ENCODE data around the gene UNC93B1. TPM values are rescaled to one million over a fixed set of nuclear protein-coding genes. Genes with fewer than 3 reads are reported as not detected.

The UNC93B1 gene
- total RNA-seq, 1 donor from 2014 or later: 13.0 TPM

DNA sequence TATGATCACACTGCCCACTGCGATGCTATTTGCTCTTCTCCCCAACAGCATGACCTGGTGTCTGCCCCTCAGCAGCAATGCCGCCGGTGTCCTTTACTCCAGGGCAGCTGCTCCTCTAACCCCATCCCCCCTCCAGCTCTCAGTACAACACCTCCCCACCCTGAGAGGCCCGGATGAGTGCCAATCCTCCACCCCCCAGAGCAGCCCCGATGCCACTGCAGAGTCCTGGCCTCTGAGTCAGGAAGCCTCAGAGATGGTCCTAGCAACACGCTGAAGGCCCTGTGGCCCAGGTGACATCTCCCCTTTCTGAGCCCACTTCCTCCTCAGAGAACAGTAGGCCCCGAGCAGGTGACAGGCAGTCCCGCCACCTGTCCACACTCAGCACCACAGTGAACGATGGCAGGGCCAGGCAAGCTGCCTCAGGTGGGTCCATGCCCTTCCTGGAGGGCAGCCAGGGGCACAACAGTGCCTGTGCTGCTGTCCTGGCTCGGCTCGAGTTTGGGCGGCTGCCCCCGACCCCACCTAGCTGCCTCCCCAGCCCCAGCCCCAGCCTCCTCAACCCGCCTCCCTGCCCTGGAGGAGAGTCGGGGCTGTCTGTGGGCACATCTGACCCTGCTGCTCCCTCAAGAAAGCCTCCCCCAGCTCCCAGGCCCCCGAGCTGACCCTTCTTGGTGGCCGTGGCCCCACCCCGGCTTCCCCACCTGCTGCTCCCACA is 22.7 kb upstream of the UNC93B1 start:
- TF ChIP-seq, protein P1, sequence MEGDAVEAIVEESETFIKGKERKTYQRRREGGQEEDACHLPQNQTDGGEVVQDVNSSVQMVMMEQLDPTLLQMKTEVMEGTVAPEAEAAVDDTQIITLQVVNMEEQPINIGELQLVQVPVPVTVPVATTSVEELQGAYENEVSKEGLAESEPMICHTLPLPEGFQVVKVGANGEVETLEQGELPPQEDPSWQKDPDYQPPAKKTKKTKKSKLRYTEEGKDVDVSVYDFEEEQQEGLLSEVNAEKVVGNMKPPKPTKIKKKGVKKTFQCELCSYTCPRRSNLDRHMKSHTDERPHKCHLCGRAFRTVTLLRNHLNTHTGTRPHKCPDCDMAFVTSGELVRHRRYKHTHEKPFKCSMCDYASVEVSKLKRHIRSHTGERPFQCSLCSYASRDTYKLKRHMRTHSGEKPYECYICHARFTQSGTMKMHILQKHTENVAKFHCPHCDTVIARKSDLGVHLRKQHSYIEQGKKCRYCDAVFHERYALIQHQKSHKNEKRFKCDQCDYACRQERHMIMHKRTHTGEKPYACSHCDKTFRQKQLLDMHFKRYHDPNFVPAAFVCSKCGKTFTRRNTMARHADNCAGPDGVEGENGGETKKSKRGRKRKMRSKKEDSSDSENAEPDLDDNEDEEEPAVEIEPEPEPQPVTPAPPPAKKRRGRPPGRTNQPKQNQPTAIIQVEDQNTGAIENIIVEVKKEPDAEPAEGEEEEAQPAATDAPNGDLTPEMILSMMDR (conservative IDR thresholded peaks at IDR 0.05): no peak
- Mint-ChIP-seq H3K27ac (no peak overlapping the region), H3K9me3 (peaks cover 5% of the 10 kb centered on the region), H3K27me3 (no peaks in the 10 kb centered on the region), H3K4me3 (no peak overlapping the region), H3K4me1 (ENCODE audit: unreplicated experiment) (peaks cover 18% of the 10 kb centered on the region), H3K36me3 (peaks cover 18% of the 10 kb centered on the region)
- DNase-seq (ENCODE audit: extremely low spot score, unreplicated experiment): no peak

DNA sequence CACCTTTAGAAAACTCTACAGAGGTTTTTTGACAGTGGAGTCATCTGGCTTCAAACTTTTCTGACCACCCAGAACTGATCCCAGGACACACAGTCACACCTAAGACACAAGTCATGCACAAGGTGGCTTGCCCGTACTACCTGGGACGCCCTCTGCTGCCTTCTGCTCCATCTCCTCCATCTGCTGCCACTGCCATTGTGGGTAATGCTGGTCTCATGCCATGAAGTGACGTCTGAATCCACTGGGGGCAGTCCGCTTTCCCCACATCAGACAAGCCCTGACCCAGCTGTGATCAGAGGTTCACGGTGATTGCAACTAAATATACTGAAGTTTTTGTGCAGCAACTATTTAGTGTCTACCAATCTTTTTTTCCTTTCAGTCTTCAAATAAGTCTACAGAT is 21.1 kb upstream of the UNC93B1 start:
- no peak for DNase-seq (ENCODE audit: extremely low spot score, unreplicated experiment)
- TF ChIP-seq, protein P1 (conservative IDR thresholded peaks at IDR 0.05): no peak
- H3K4me1 Mint-ChIP-seq (ENCODE audit: unreplicated experiment): peaks cover 18% of the 10 kb centered on the region

DNA sequence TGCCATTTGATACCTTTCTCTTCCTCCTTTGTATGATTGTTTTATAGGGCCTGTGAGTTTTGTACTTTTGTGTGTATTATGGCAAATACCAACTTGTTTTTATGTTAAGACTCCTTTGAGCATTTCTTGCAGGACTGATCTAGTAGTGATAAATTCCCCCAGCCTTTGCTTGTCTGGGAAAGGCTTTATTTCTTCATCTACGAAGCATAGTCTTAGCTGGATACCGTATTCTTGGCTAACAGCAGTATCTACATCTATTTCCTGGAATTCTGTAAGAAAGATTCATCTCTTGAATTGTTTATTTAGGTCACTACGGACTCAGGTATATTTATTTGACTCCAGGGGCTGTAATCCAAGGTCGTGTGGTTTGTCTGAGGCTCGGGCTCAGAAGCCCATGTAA is 20.6 kb upstream of the UNC93B1 start:
- Mint-ChIP-seq H3K9me3 (peaks cover 5% of the 10 kb centered on the region), H3K27me3 (no peaks in the 10 kb centered on the region), H3K4me3 (no peak overlapping the region), H3K27ac (no peak overlapping the region), H3K36me3 (peaks cover 14% of the 10 kb centered on the region), H3K4me1 (ENCODE audit: unreplicated experiment) (peaks cover 16% of the 10 kb centered on the region)
- TF ChIP-seq, protein P1 (conservative IDR thresholded peaks at IDR 0.05): no peak
- DNase-seq (ENCODE audit: extremely low spot score, unreplicated experiment): no peak

More for the DNA sequence above, 21.1 kb upstream of the UNC93B1 start:
- Mint-ChIP-seq H3K36me3 (peaks cover 14% of the 10 kb centered on the region), H3K27ac (no peak overlapping the region), H3K4me3 (no peak overlapping the region), H3K9me3 (peaks cover 5% of the 10 kb centered on the region), H3K27me3 (no peaks in the 10 kb centered on the region)

DNA sequence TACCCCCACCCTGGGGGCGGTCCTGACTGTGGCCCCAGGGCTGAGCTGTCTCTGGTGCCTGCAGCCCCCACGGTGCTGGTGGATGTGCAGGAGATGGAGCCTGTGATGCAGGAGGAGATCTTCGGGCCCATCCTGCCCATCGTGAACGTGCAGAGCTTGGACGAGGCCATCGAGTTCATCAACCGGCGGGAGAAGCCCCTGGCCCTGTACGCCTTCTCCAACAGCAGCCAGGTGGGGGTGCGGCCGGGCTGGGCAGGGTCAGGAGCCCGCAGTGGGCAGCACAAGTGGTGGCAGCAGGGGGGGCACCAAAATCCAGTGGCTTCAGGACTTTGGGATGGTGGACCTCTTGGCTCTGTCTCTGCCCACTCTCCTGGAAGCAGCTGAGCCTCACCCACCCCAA is 18.6 kb upstream of the UNC93B1 start:
- Mint-ChIP-seq H3K36me3 (peaks cover 14% of the 10 kb centered on the region), H3K4me1 (ENCODE audit: unreplicated experiment) (peaks cover 14% of the 10 kb centered on the region), H3K9me3 (peaks cover 5% of the 10 kb centered on the region), H3K4me3 (no peak overlapping the region), H3K27me3 (no peaks in the 10 kb centered on the region), H3K27ac (no peak overlapping the region)
- TF ChIP-seq, protein P1 (conservative IDR thresholded peaks at IDR 0.05): no peak
- no peak for DNase-seq (ENCODE audit: extremely low spot score, unreplicated experiment)

DNA sequence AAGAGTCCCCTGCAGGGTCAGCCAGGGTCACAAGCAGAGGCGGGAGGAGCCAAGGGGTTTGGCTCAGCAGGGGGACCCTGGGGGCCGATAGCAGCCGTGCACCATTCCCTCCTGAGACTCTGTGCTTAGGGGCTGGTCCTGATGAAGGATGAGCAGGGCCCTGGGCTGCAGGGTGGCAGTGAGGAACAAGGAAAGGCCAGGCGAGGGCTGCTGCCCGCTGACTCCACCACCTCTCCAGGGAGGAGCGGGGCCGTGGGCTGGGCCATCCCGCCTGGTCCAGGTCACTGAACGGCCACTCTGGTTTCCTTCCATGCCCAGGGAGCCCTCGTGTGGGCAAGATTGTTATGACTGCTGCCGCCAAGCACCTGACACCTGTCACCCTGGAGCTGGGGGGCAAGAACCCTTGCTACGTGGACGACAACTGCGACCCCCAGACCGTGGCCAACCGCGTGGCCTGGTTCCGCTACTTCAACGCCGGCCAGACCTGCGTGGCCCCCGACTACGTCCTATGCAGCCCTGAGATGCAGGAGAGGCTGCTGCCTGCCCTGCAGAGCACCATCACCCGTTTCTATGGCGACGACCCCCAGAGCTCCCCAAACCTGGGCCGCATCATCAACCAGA is 17.4 kb upstream of the UNC93B1 start:
- H3K27me3 Mint-ChIP-seq: no peaks in the 10 kb centered on the region
- peaks cover 5% of the 10 kb centered on the region for H3K9me3 Mint-ChIP-seq
- no peak overlapping the region for H3K27ac Mint-ChIP-seq
- H3K36me3 Mint-ChIP-seq: peaks cover 13% of the 10 kb centered on the region
- peaks cover 21% of the 10 kb centered on the region for H3K4me1 Mint-ChIP-seq (ENCODE audit: unreplicated experiment)
- TF ChIP-seq, protein P1 (conservative IDR thresholded peaks at IDR 0.05): peak; percentile 46
- no peak overlapping the region for H3K4me3 Mint-ChIP-seq
- DNase-seq (ENCODE audit: extremely low spot score, unreplicated experiment): no peak
